ENCODE data around the gene AP2A2.

DNA sequence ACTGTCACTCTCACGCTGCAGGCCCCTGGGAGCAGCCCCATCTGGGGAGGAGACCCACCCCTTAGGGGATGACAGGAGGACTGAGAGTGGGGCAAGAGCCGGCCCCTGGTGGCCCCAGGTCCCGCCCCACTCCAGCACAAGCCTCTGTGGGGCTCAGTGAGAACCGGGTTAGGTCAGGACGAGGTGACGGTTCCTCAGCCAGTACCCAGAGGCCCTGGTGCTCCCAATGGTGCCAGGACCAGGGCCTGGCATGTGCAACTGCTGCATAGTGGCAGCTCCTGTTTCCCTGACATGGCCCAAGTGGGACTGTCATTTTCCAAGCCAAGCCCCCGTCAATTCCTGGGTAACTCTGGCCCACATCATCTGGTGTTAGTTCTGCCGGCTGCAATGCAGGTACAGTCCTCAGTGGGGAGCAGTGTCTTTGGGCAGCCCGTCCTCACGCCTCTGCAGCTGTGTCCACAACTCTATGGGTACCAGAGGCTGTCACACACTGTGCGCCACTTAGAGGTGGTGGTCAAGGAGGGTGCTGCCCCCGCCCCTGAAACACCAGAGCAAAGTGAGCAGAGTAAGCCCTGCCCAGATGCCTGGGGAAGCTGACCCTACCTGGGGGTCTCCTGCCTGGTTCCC is 31.0 kb upstream of the AP2A2 start:
- TF ChIP-seq, protein P1, sequence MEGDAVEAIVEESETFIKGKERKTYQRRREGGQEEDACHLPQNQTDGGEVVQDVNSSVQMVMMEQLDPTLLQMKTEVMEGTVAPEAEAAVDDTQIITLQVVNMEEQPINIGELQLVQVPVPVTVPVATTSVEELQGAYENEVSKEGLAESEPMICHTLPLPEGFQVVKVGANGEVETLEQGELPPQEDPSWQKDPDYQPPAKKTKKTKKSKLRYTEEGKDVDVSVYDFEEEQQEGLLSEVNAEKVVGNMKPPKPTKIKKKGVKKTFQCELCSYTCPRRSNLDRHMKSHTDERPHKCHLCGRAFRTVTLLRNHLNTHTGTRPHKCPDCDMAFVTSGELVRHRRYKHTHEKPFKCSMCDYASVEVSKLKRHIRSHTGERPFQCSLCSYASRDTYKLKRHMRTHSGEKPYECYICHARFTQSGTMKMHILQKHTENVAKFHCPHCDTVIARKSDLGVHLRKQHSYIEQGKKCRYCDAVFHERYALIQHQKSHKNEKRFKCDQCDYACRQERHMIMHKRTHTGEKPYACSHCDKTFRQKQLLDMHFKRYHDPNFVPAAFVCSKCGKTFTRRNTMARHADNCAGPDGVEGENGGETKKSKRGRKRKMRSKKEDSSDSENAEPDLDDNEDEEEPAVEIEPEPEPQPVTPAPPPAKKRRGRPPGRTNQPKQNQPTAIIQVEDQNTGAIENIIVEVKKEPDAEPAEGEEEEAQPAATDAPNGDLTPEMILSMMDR (IDR thresholded peaks at IDR 0.05) = no peak
- no peak for TF ChIP-seq POLR2AphosphoS5 (IDR thresholded peaks at IDR 0.05)
- TF ChIP-seq POLR2A (IDR thresholded peaks at IDR 0.05) = no peak

Data from breast epithelium (tissue), 3 donors.